Measurements from ENCODE around the gene SYNE2.

The SYNE2 gene

GRCh38 chr14:64217834-64218233 is 365.0 kb downstream of the SYNE2 start:
- no peak for DNase-seq (ENCODE audit: low read depth)

GRCh38 chr14:64218344-64219240 is 365.8 kb downstream of the SYNE2 start:
- DNase-seq (ENCODE audit: low read depth) = no peak

GRCh38 chr14:64220056-64220455 is 367.3 kb downstream of the SYNE2 start:
- no peak for DNase-seq (ENCODE audit: low read depth)

- DNase-seq (ENCODE audit: low read depth) = no peak
Measured at GRCh38 chr14:64220466-64220865, 367.7 kb downstream of the SYNE2 start.

GRCh38 chr14:64221391-64222003 is 368.7 kb downstream of the SYNE2 start:
- no peak for DNase-seq (ENCODE audit: low read depth)

- no peak for DNase-seq (ENCODE audit: low read depth)
Measured at GRCh38 chr14:64225151-64225757, 372.4 kb downstream of the SYNE2 start.

GRCh38 chr14:64227856-64228255 is 375.1 kb downstream of the SYNE2 start:
- DNase-seq (ENCODE audit: low read depth) = no peak

- DNase-seq (ENCODE audit: low read depth) = no peak
Measured at GRCh38 chr14:64229489-64229888, 376.7 kb downstream of the SYNE2 start.

GRCh38 chr14:64232095-64232838 is 379.5 kb downstream of the SYNE2 start:
- DNase-seq (ENCODE audit: low read depth) = peak; percentile 95

- DNase-seq (ENCODE audit: low read depth) = no peak
Measured at GRCh38 chr14:64232944-64233343, 380.1 kb downstream of the SYNE2 start.

GRCh38 chr14:64233531-64234190 is 380.9 kb downstream of the SYNE2 start:
- peak; percentile 26 for DNase-seq (ENCODE audit: low read depth)

GRCh38 chr14:64234877-64235651 is 382.3 kb downstream of the SYNE2 start:
- DNase-seq (ENCODE audit: low read depth) = peak; percentile 25

GRCh38 chr14:64235652-64236640 is 383.1 kb downstream of the SYNE2 start:
- no peak for DNase-seq (ENCODE audit: low read depth)

- no peak for DNase-seq (ENCODE audit: low read depth)
Measured at GRCh38 chr14:64238049-64238448, 385.2 kb downstream of the SYNE2 start.

GRCh38 chr14:64238631-64239030 is 385.8 kb downstream of the SYNE2 start:
- no peak for DNase-seq (ENCODE audit: low read depth)

GRCh38 chr14:64244279-64244678 is 391.5 kb downstream of the SYNE2 start:
- no peak for DNase-seq (ENCODE audit: low read depth)

GRCh38 chr14:64245491-64245890 is 392.7 kb downstream of the SYNE2 start:
- no peak for DNase-seq (ENCODE audit: low read depth)

- DNase-seq (ENCODE audit: low read depth) = no peak
Measured at GRCh38 chr14:64246688-64247087, 393.9 kb downstream of the SYNE2 start.

GRCh38 chr14:64247195-64247594 is 394.4 kb downstream of the SYNE2 start:
- no peak for DNase-seq (ENCODE audit: low read depth)

GRCh38 chr14:64248689-64249088 is 395.9 kb downstream of the SYNE2 start:
- no peak for DNase-seq (ENCODE audit: low read depth)
